Measurements from ENCODE around the gene ALKBH3.
A peak's percentile ranks its signal among the peaks of the same experiment; 100 is the strongest.

ALKBH3 gene

GRCh38 chr11:43923406-43924111 is 42.9 kb downstream of the ALKBH3 start:
- no peak for DNase-seq

GRCh38 chr11:43924112-43924855 is 43.7 kb downstream of the ALKBH3 start:
- no peak for DNase-seq

- no peak for DNase-seq
These were observed 44.7 kb downstream of the ALKBH3 start for GRCh38 chr11:43925063-43925931.

GRCh38 chr11:43925932-43926505 is 45.4 kb downstream of the ALKBH3 start:
- no peak for DNase-seq

- DNase-seq = no peak
These were observed 46.4 kb downstream of the ALKBH3 start for GRCh38 chr11:43927070-43927469.

GRCh38 chr11:43927925-43928707 is 47.5 kb downstream of the ALKBH3 start:
- DNase-seq = no peak

- no peak for DNase-seq
These were observed 48.1 kb downstream of the ALKBH3 start for GRCh38 chr11:43928721-43929120.

GRCh38 chr11:43930868-43931716 is 50.5 kb downstream of the ALKBH3 start:
- no peak for DNase-seq

GRCh38 chr11:43931717-43932039 is 51.0 kb downstream of the ALKBH3 start:
- DNase-seq = no peak

- DNase-seq = no peak
These were observed 52.6 kb downstream of the ALKBH3 start for GRCh38 chr11:43933226-43933607.

- peak; percentile 40 to 56 for DNase-seq
These were observed 53.2 kb downstream of the ALKBH3 start for GRCh38 chr11:43933608-43934551.

GRCh38 chr11:43934601-43935423 is 54.2 kb downstream of the ALKBH3 start:
- DNase-seq = peak in 1 of 2 experiments; percentile 14

GRCh38 chr11:43935424-43935979 is 54.9 kb downstream of the ALKBH3 start:
- DNase-seq = no peak

- DNase-seq = no peak
These were observed 55.4 kb downstream of the ALKBH3 start for GRCh38 chr11:43936076-43936475.

GRCh38 chr11:43937434-43938411 is 57.1 kb downstream of the ALKBH3 start:
- DNase-seq = no peak

GRCh38 chr11:43941257-43941994 is 60.8 kb downstream of the ALKBH3 start:
- DNase-seq = peak in 1 of 2 experiments; percentile 32

Data from NCI-H446 (cell line).